ENCODE results near the gene ACTA2.
A peak's percentile ranks its signal among the peaks of the same experiment; 100 is the strongest.

ACTA2 gene
- 1.0 to 2.5 reads per million in 2 donors for total RNA-seq

- DNase-seq, result no peak
Measured at GRCh38 chr10:88952647-88953111, at the start of gene ACTA2. Gene ACTA2, minus strand, starts transcription at chr10:88952773. Its CDS starts 3,843 bp downstream, at chr10:88948930.

- no peak for DNase-seq
Measured at GRCh38 chr10:89001729-89002072, 49.1 kb upstream of the ACTA2 start.

DNA sequence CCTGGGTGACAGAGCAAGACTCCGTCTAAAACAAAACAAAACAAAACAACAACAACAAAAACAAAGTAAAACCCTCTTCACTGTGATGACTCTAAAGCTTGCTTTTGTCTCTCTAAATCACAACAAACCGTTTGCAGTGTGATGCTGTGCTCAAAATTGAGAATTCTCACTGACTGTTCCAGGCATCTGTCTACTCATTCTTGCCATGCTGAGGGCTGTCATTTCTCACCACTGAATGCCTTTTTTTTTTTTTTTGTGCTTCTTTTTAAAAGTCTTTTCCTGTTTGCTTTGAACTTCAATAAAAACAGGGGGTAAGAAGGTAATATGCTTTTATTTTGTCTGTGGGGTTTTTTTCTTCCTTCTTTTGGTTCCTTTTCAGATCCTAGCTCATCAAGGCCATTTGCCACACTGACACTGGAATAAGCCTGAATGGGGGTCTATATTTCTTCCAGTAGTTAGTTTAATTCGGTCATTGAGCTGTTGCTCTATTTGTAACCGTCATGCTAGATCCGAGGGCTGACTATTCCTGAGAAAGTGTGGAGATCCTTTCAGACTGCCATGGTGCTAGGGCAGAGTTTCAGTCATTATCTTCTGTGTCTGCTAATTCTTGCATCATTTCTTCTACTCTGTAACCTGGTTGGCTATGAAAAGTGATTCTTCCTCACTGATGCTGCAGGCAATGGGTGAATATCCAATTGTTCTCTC lies 48.6 kb upstream of the ACTA2 start:
- DNase-seq, result no peak

DNA sequence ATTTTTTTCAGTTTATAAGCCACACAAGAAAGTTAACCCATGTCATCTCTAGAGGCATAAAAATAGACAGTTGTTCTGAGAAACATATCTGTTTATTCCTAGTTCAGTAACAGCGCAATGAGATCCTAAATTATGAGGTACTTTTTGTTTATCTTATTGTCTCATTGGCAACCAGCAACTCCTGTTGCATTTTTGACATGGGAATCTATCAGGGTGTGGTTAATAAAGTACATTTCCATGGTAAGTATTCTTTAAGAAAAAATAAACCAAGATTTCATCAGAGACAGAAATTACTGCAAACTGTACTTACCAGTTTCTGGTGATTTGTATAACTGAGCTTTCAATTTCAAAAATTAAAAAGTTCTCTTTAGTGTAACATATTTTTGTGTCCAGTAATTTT lies 47.1 kb upstream of the ACTA2 start:
- DNase-seq, result no peak

- no peak for DNase-seq
Measured at GRCh38 chr10:88996927-88997326, 44.4 kb upstream of the ACTA2 start.

GRCh38 chr10:88995156-88995876 lies 42.7 kb upstream of the ACTA2 start:
- no peak for DNase-seq

GRCh38 chr10:88994019-88994418 lies 41.4 kb upstream of the ACTA2 start:
- no peak for DNase-seq

GRCh38 chr10:88992921-88993524 lies 40.5 kb upstream of the ACTA2 start:
- DNase-seq, result no peak

DNA sequence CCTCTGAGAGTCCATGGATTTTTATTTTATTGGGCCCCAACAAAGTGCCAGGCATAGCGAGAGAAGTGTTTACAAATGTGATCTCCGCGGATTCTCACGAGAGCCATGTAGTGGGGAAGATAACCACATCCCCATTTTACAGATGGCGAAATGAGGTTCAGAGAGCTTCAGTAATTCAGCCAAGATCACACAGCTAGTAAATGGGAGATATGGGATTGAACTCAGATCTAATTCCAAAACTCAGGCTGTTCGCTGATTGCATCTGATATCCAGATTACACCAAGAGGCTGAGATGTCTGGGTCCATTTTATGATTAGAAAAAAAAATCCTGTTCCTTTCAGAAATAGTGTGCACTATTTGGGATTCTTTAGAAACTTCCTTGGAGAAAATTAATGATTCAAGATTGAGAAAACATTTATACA lies 39.3 kb upstream of the ACTA2 start:
- DNase-seq, result no peak

- DNase-seq, result peak; percentile 35
Measured at GRCh38 chr10:88991161-88991898, 38.8 kb upstream of the ACTA2 start.

DNA sequence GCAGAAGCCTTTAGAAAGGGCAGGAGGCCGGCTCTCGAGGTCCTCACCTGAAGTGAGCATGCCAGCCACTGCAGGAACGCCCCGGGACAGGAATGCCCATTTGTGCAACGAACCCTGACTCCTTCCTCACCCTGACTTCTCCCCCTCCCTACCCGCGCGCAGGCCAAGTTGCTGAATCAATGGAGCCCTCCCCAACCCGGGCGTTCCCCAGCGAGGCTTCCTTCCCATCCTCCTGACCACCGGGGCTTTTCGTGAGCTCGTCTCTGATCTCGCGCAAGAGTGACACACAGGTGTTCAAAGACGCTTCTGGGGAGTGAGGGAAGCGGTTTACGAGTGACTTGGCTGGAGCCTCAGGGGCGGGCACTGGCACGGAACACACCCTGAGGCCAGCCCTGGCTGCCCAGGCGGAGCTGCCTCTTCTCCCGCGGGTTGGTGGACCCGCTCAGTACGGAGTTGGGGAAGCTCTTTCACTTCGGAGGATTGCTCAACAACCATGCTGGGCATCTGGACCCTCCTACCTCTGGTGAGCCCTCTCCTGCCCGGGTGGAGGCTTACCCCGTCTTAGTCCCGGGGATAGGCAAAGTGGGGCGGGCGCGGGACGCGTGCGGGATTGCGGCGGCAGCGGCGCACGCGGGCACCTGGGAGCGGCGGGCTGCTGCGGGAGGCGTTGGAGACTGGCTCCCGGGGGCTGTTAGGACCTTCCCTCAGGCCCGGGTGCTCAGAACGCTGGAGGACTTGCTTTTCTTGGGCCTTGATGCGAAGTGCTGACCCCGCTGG lies 38.0 kb upstream of the ACTA2 start, which contains the start of gene FAS:
FAS (plus strand) TSS at position 415 of the 777 bp plus-strand sequence; CDS start at position 494, 79 bp downstream.
- DNase-seq, result peak; percentile 47

DNA sequence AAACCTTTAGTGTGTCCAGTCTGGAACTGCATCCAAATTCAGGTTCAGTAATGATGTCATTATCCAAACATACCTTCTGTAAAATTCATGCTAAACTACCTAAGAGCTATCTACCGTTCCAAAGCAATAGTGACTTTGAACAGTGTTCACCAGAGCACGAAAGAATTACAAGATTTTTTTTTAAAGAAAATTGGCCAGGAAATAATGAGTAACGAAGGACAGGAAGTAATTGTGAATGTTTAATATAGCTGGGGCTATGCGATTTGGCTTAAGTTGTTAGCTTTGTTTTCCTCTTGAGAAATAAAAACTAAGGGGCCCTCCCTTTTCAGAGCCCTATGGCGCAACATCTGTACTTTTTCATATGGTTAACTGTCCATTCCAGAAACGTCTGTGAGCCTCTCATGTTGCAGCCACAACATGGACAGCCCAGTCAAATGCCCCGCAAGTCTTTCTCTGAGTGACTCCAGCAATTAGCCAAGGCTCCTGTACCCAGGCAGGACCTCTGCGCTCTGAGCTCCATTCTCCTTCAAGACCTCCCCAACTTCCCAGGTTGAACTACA lies 37.3 kb upstream of the ACTA2 start:
- no peak for DNase-seq

DNA sequence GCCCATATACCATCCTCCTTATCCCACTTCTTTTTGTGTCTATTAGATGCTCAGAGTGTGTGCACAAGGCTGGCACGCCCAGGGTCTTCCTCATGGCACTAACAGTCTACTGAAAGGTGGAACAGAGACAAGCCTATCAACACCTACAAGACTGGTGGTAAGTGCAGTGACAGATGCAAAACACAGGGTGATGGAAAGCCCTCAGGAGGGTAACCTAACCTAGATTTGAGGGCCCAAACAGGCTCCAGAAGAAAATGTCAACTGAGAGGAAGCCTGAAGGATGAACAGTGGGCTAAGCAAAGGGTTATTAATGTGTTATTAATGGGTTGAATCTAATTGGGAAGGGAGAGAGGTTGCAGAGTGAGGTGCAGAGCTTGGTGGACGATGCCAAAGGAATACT lies 36.9 kb upstream of the ACTA2 start:
- no peak for DNase-seq

DNA sequence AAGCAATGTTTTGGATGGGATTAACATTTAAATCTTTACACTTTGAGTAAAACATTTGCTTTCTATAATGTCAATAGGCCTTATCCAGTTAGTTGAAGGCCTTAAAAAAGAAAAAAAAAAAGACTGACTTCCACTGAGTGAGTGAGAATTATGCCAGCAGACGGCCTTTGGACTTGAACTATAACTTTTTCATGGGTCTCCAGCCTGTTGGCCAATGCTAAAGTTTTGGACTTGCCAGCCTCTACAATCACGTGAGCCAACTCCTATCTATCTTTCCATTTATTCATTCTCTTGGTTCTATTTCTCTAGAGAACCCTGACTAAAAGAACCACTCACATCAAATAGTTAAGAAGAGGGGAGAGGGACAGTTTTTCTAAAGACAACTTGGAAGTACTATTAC lies 35.3 kb upstream of the ACTA2 start:
- DNase-seq, result no peak

DNA sequence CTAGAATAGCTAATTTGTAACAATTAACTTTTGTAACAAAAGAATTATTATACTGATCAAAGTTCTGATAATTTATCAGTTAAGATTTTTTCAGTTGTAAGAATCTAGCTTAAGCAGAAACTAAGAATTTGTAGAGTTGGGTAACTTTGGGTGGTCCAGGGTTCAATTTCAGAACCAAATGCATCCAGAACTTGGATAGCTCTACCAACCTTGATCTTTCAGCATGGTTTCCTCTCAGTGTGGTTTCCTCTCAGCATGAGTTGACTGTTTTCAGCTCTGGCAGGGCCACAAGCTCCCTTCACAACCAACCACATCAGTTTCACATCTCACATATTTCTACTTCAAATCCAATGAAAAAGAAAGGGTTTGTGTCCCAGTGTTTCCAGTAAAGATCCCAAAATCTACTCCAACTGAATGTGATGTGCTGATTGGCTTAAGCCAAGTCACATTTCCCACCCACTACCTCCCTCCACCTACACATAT lies 34.7 kb upstream of the ACTA2 start:
- DNase-seq, result no peak

DNA sequence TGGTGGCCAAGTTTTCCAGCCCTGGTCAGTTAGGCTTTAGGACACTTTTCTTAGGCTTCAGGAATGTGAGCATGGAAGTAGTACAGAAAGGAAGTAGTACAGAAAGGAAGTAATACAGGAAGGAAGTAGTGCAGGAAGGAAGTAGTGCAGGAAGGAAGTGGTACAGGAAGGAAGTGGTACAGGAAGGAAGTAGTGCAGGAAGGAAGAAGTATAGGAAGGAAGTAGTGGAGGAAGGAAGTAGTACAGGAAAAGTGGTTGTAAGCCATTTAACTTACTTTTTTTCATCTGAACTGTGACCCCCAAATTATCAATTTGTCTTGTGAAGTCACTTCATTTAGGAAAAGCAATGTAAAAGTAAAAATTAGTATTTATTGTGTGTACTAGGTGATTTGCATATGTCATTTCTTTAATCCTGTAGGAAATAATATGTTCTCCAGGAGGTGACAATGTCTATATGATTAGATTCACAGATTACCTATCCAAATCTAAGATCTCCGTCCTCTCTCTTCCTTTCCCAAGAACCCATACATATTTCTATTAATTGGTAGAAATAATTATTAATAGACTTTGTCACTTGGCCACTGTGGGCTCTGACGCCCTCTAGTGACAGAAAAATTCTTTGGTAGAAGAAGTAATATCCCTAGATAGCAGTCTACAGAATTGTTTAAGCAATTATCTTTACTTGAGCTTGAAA lies 34.1 kb upstream of the ACTA2 start:
- no peak for DNase-seq

DNA sequence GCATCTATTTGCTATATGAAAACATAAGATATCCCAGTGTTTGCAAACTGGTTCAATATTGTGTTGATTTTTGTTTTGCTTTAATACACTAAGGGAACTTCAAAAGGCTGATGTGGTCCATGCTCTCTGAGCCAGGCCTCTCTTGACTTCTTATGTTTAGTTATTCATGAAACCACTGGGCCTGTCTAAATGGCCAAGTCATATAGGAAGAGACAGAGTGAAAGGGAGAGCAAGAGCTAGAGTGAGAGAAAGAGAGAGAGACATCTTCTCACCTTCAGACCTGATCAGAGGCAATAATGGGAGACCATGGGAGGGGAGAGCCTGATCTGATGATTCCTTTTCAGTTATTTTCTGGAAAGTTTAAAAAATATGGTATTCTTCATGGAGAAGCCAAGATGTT lies 32.0 kb upstream of the ACTA2 start:
- no peak for DNase-seq

GRCh38 chr10:88983939-88984338 lies 31.4 kb upstream of the ACTA2 start:
- no peak for DNase-seq

- DNase-seq, result no peak
Measured at GRCh38 chr10:88983206-88983605, 30.6 kb upstream of the ACTA2 start.

DNA sequence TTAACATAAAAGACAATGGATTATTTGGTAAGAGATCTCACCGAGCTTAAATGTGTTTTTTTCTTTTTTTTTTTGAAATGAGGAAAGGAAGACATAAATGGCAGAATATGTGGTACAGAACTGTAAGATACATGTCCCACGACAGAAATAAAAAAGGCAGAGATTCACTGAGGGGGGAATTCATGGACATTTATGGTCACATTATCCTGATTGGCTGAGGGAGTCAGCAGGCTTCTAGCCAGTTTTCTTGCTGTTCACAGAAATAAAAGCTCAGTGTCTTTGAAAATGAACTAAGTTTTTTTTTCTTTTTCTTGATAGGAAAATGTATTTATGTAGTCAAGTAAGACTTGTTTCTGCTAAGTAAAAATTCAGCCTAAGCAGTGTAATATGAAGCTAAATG lies 29.8 kb upstream of the ACTA2 start:
- no peak for DNase-seq

- no peak for DNase-seq
Measured at GRCh38 chr10:88981435-88981834, 28.9 kb upstream of the ACTA2 start.

All from activated gamma-delta T cell (primary cell).